Omental fat pad (tissue), 4 donors: ENCODE data around the gene ACTL10. TPM values are rescaled to one million over a fixed set of nuclear protein-coding genes. Genes with fewer than 3 reads are reported as not detected.

Experiments used
- ATAC-seq: fragments of 150-250 bp; one replicate; pipeline ENCODE4 v1.9.1; 2016; ENCODE audit warnings: mild to moderate bottlenecking, moderate library complexity; ENCODE audit not compliant: low FRiP score
- DNase-seq: peaks from one replicate; pipeline ENCODE4 v3.0.0-alpha.2; 2019; ENCODE audit warnings: low spot score
- CTCF ChIP-seq, 3 donors: fragments of 450-650 bp; IDR thresholded peaks; one replicate each; pipeline ENCODE4 v1.5.1; 2016 to 2017; ENCODE audit warnings: antibody characterized with exemption in 3 of 3, mild to moderate bottlenecking in 3 of 3, moderate library complexity in 2 of 3
- total RNA-seq, 4 donors: library from RNA; depleted of rRNA; stranded (reverse); fragments of >200 nt; gene quantifications; one replicate each; pipeline ENCODE4 v1.1.0, GENCODE V29; 2016

ACTL10 gene
- total RNA-seq, 4 donors from 2014 or later: 1.1 to 2.4 (median 1.8) TPM

GRCh38 chr20:33673410-33674293 lies 6.9 kb downstream of the ACTL10 start:
- peak; percentile 40 for ATAC-seq
- no peak for DNase-seq
- TF ChIP-seq CTCF (IDR thresholded peaks at IDR 0.05): no peak

- TF ChIP-seq CTCF (IDR thresholded peaks at IDR 0.05): no peak
- ATAC-seq (peak; percentile 78), DNase-seq (no peak)
These were observed 7.8 kb downstream of the ACTL10 start, which contains the start of gene NECAB3 for GRCh38 chr20:33674294-33675135. Gene NECAB3 (minus strand): TSS chr20:33674428. CDS start chr20:33674352, 76 bp downstream.

- ATAC-seq (peak; percentile 17), DNase-seq (no peak)
- no peak for TF ChIP-seq CTCF (IDR thresholded peaks at IDR 0.05)
These were observed 8.6 kb downstream of the ACTL10 start for GRCh38 chr20:33675136-33675959.

- no peak for DNase-seq
- TF ChIP-seq CTCF (IDR thresholded peaks at IDR 0.05): no peak
These were observed 9.4 kb downstream of the ACTL10 start for GRCh38 chr20:33676121-33676520.

GRCh38 chr20:33676652-33677645 lies 10.2 kb downstream of the ACTL10 start:
- TF ChIP-seq CTCF (IDR thresholded peaks at IDR 0.05): no peak
- no peak for ATAC-seq
- DNase-seq: no peak

More at GRCh38 chr20:33676121-33676520, 9.4 kb downstream of the ACTL10 start:
- no peak for ATAC-seq
